ENCODE measurements around the gene USP11.
"Not testable (repeated sequence)": the region's sequence is repeated elsewhere in the genome, so short reads cannot be mapped to it uniquely, and the experiment has no call there.

Gene USP11

DNA sequence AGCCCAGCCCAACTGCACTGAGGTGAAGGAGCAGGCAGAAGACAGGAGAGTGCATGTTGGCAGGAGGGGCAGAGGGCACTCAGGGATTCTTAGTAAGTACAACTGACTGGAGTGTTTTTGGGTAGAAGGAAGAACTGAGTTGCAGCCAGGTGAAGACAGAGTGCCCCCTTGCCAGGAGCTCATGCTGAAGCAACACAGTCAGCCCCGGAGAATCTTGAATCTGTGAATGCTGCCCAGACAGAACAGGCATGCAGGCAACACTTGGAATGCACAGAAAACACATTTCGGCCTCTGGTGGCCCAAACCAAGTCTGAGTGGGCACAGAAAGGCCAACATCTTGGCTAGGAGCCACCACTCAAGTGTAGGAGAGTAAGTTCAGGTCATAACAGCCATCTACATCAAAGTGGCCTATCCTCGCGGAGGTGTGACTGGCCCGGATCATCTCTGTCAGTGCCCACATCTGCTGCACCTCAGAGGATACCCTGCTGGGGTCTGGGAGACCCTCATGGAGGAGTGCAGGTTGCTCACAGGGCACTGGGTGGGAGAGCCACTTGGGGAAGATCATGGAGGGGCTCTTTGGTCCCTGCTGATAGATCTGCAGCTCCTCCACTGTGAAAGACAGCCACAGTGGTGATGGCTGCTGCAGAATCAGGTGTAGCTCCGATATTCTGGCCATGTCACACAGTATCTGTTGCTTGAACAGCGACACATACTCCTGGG is 40.4 kb downstream of the USP11 start:
- no peak overlapping the region for H3K9ac ChIP-seq (ENCODE audit: low read depth, low read length)
- no peaks in the 10 kb centered on the region for H3K4me1 ChIP-seq (ENCODE audit: insufficient read depth, low read length)
- no peaks in the 10 kb centered on the region for H3K9me3 ChIP-seq (ENCODE audit: control insufficient read depth, insufficient read depth, low read length)
- no peaks in the 10 kb centered on the region for H3K36me3 ChIP-seq (ENCODE audit: insufficient read depth, low read length)

DNA sequence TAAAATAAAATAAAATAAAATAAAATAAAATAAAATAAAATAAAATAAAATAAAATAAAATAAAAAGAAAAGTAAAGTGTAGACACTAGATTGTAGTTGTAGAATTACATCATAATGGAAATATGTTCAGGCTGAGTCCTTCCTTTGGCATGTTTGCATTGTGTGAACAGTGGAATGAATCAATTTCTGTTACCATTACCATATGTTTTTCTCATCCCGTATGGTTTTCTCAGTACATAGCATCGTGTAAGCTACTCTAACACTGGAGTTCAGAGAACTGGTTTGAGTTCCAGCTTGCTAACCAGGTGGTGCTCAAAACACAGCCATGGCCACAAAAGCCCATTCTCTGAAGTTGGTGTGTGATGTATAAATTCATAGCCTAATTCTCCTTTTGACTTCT is 45.9 kb downstream of the USP11 start:
- Histone ChIP-seq H3K9me3 (ENCODE audit: control insufficient read depth, insufficient read depth, low read length) (no peaks in the 10 kb centered on the region), H3K36me3 (ENCODE audit: insufficient read depth, low read length) (no peaks in the 10 kb centered on the region), H3K4me1 (ENCODE audit: insufficient read depth, low read length) (no peaks in the 10 kb centered on the region), H3K9ac (ENCODE audit: low read depth, low read length) (no peak overlapping the region)

DNA sequence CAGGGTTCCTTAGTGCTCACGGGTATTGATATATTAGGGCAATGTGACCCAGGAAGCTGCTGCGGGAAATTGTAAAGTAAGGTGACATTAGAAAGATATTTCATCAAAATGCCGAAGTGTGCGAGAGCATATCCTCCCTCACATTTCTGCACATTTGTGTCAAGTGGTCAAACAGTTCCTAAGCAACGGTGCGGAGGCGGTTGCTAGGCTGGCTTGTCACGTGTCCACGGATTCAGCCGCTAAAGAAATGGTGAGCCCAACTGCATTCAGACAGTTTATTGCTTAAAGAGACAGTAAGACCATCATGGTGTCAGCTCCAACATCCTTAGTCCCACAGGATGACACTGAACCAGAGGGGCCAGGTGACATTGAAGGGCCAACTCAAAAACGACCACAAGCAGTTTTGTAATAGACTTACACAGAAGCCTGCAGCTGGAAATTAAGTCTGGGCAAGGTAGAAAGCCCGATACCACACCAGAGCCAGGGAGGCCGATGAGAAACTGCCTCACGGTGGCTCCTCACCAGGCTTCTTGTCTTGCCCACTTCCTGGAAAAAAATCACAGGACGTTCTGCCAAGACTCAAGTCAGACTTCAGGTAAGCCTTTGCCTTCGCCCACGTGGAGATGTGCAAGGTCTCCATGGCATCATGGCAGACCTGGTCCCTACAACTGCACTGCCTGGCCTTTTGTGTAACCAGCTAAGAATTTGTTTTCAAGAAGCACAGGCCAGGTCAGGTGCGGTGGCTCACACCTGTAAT is 50.4 kb downstream of the USP11 start:
- no peaks in the 10 kb centered on the region for H3K36me3 ChIP-seq (ENCODE audit: insufficient read depth, low read length)
- no peak overlapping the region for H3K9ac ChIP-seq (ENCODE audit: low read depth, low read length)
- H3K4me1 ChIP-seq (ENCODE audit: insufficient read depth, low read length), result no peaks in the 10 kb centered on the region
- 0 out of 2 replicates have a peak, but pooled peaks cover 6% of the 10 kb centered on the region for H3K9me3 ChIP-seq (ENCODE audit: control insufficient read depth, insufficient read depth, low read length)

DNA sequence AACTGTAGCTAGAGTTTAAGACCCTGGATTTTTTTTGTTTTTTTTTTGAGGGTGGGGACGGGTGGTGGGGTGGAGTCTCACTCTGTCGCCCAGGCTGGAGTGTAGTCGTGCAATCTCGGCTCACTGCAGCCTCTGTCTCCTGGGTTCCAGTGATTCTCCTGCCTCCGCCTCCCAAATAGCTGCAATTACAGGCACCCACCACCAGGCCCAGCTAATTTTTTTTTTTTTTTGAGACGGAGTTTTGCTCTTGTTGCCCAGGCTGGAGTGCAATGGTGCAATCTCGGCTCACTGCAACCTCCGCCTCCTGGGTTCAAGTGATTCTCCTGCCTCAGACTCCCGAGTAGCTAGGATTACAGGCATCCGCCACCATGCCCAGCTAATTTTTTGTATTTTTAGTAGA is 51.8 kb downstream of the USP11 start:
- H3K9me3 ChIP-seq (ENCODE audit: control insufficient read depth, insufficient read depth, low read length); H3K4me1 ChIP-seq (ENCODE audit: insufficient read depth, low read length); H3K9ac ChIP-seq (ENCODE audit: low read depth, low read length); H3K36me3 ChIP-seq (ENCODE audit: insufficient read depth, low read length): not testable (repeated sequence)

DNA sequence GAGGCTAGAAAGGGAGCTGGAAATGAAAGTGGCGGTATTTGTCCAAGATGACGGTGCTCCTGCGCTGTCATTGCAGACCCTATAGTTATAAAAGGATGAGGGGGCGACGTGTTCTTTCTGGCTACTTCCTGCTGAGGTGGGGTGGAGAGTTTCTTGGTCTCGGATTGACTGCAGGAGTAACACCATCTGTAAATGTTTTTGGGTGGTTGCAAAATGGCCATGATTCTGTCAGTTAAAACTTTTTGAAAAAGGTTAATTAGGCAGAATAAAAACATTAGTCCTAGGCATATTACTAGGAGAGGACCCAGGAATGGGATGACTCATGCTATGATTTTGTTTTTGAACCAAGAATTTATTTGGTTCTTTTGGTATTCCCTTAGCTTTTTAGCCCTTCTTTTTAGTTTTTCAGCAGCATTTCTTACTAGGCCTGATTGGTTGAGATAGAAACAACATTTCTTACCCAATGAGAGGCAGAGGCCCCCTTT is 53.1 kb downstream of the USP11 start:
- no peak overlapping the region for H3K9ac ChIP-seq (ENCODE audit: low read depth, low read length)
- 0 out of 2 replicates have a peak, but pooled peaks cover 8% of the 10 kb centered on the region for H3K9me3 ChIP-seq (ENCODE audit: control insufficient read depth, insufficient read depth, low read length)
- no peaks in the 10 kb centered on the region for H3K4me1 ChIP-seq (ENCODE audit: insufficient read depth, low read length)
- H3K36me3 ChIP-seq (ENCODE audit: insufficient read depth, low read length), result no peaks in the 10 kb centered on the region

DNA sequence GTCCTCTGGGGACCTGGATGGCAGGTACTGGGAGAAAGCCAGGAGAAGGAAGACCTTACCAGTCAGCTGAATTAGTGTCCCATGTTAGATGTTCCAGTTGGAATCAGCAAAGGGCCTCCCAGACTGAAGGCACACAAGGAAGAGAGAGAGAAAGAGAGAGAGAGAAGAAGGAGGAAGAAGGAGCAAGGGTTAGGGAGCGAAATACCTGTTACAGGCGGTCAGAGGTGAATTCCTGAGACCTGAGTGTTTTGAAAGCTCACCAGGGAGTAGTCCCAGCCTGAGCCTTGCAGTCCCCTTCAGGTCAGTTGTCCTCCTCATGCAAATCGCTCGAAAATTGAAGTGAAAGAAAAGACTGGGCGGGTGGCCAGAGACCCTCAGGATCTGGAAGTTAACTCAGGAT is 60.3 kb downstream of the USP11 start:
- Histone ChIP-seq H3K9me3 (ENCODE audit: control insufficient read depth, insufficient read depth, low read length) (peaks cover 12% of the 10 kb centered on the region), H3K4me1 (ENCODE audit: insufficient read depth, low read length) (no peaks in the 10 kb centered on the region), H3K9ac (ENCODE audit: low read depth, low read length) (no peak overlapping the region), H3K36me3 (ENCODE audit: insufficient read depth, low read length) (no peaks in the 10 kb centered on the region)

DNA sequence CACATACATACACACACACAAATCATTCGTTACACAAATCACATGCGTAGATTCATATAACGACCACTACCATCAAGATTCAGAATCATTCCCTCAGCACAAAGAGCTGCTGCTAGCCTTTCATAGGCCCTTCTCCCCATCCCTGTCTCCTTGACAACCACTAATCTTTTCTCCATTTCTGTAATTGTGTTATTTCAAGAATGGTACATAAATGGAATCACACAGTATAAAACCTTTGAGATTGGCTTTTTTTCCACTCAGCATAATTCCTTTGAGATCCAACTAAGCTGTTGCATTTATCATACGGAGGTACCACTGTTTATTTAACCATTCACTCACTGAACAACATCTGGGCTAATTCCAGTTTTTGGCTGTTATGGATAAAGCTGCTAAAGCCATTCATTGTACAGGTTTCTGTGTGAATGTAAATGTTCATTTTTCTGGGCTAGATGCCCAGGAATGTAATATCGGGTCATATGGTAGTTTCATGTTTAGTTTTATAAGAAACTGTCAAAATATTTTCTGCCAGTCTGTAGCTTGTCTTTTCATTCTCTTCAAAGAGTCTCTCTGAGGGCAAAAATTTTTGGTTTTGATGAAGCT is 64.1 kb downstream of the USP11 start:
- H3K9ac ChIP-seq (ENCODE audit: low read depth, low read length), result no peak overlapping the region
- H3K9me3 ChIP-seq (ENCODE audit: control insufficient read depth, insufficient read depth, low read length), result peaks cover 9% of the 10 kb centered on the region
- no peaks in the 10 kb centered on the region for H3K36me3 ChIP-seq (ENCODE audit: insufficient read depth, low read length)
- peaks cover 8% of the 10 kb centered on the region for H3K4me1 ChIP-seq (ENCODE audit: insufficient read depth, low read length)

DNA sequence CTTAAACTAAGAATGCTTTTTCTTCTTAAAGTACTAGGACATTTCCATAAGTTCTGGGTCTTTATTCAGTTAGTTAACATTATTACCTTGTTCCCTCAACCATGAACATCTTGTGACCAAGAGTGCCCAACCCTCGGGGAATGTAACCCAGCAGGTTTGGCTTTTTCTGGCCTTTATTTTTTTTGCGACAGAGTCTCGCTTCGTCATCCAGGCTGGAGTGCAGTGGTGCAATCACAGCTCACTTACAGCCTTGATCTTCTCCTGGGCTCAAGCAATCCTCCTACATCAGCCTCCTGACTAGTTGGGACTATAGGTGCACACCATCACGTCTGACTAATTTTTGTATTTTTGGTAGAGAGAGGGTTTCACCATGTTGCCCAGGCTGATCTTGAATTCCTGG is 65.1 kb downstream of the USP11 start:
- Histone ChIP-seq H3K4me1 (ENCODE audit: insufficient read depth, low read length) (peaks cover 11% of the 10 kb centered on the region), H3K36me3 (ENCODE audit: insufficient read depth, low read length) (no peaks in the 10 kb centered on the region), H3K9ac (ENCODE audit: low read depth, low read length) (no peak overlapping the region), H3K9me3 (ENCODE audit: control insufficient read depth, insufficient read depth, low read length) (peaks cover 6% of the 10 kb centered on the region)

Measured in ES-I3 (cell line).